H1 (cell line): Measurements from ENCODE around the gene DEAF1.

Experiments used
- EZH2 ChIP-seq: fragments of 200-600 bp; sonication (generic); IDR thresholded peaks from 2 replicates; pipeline ENCODE4 v1.7.1; 2012; ENCODE audit warnings: low read depth, mild to moderate bottlenecking, moderate library complexity, low read length, inconsistent platforms; ENCODE audit not compliant: severe bottlenecking
- TAF7 ChIP-seq: optimal IDR thresholded peaks from 2 replicates; pipeline ENCODE3; 2011; ENCODE audit warnings: low read depth, mild to moderate bottlenecking, inconsistent platforms, low read length, moderate library complexity, borderline replicate concordance

- no peak for TF ChIP-seq TAF7
- TF ChIP-seq EZH2: no peak
Measured at GRCh38 chr11:659532-660085, 35.4 kb downstream of the DEAF1 start.
